Duodenal mucosa (tissue), 2 donors: ENCODE results near the gene SCN5A.

Experiments
- H3K27ac ChIP-seq: one replicate; pipeline ENCODE4 v1.7.0; 2013; ENCODE audit warnings: low read depth, low read length
- H3K27me3 ChIP-seq, 2 donors: one replicate each; pipeline ENCODE4 v1.7.0; 2013; ENCODE audit warnings: low read length in 2 of 2, control low read depth in 1 of 2; ENCODE audit not compliant: insufficient read depth in 2 of 2, control insufficient read depth in 1 of 2
- H3K36me3 ChIP-seq, 2 donors: one replicate each; pipeline ENCODE4 v1.7.0; 2013; ENCODE audit warnings: low read length in 2 of 2, control low read depth in 1 of 2; ENCODE audit not compliant: insufficient read depth in 2 of 2, control insufficient read depth in 1 of 2
- H3K4me1 ChIP-seq, 2 donors: one replicate each; pipeline ENCODE4 v1.7.0; 2013; ENCODE audit warnings: low read length in 2 of 2, control low read depth in 1 of 2; ENCODE audit not compliant: insufficient read depth in 2 of 2, control insufficient read depth in 1 of 2
- H3K4me3 ChIP-seq, 2 donors: one replicate each; pipeline ENCODE4 v1.7.0; 2013; ENCODE audit warnings: low read length in 2 of 2, low read depth in 1 of 2
- H3K9ac ChIP-seq, 2 donors: one replicate each; pipeline ENCODE4 v1.7.0; 2013; ENCODE audit warnings: low read length in 2 of 2, low read depth in 1 of 2
- H3K9me3 ChIP-seq, 2 donors: one replicate each; pipeline ENCODE4 v1.7.0; 2013; ENCODE audit warnings: low read length in 2 of 2, control low read depth in 1 of 2; ENCODE audit not compliant: control insufficient read depth in 1 of 2

Gene SCN5A

GRCh38 chr3:38511546-38511945 is 137.9 kb downstream of the SCN5A start:
- Histone ChIP-seq H3K4me3 (no peak overlapping the region), H3K9me3 (no peaks in the 10 kb centered on the region), H3K9ac (no peak overlapping the region), H3K4me1 (no peaks in the 10 kb centered on the region), H3K27me3 (no peaks in the 10 kb centered on the region), H3K27ac (no peak overlapping the region), H3K36me3 (peaks cover 3 to 16% of the 10 kb centered on the region in 2 donors)

DNA sequence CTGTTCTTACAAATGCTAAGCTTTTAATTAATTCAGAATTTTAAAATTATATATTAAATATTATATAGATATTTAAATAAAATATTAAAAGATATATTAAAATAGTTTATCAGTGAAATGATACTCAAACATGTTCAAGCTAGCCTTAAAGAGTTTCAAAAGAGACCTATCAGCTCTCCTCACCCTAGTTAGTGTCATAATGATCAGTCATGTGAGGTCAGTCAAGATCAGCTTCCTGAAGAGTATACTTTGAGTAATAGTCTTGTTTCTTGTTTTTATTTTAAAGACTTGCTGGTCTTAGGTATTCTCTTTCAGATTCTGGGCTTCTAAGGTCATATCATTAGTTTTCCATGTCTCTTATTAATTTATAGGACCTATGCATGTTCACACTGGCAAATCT is 138.9 kb downstream of the SCN5A start:
- Histone ChIP-seq H3K4me3 (no peak overlapping the region), H3K36me3 (peaks cover 3 to 16% of the 10 kb centered on the region in 2 donors), H3K9ac (no peak overlapping the region), H3K4me1 (no peaks in the 10 kb centered on the region), H3K27me3 (no peaks in the 10 kb centered on the region), H3K9me3 (no peaks in the 10 kb centered on the region), H3K27ac (no peak overlapping the region)

- Histone ChIP-seq H3K36me3 (peaks cover 3 to 11% of the 10 kb centered on the region in 2 donors), H3K4me1 (no peaks in the 10 kb centered on the region), H3K27ac (no peak overlapping the region), H3K4me3 (no peak overlapping the region), H3K27me3 (no peaks in the 10 kb centered on the region), H3K9me3 (no peaks in the 10 kb centered on the region), H3K9ac (no peak overlapping the region)
Observed at GRCh38 chr3:38509732-38510131, 139.8 kb downstream of the SCN5A start.

DNA sequence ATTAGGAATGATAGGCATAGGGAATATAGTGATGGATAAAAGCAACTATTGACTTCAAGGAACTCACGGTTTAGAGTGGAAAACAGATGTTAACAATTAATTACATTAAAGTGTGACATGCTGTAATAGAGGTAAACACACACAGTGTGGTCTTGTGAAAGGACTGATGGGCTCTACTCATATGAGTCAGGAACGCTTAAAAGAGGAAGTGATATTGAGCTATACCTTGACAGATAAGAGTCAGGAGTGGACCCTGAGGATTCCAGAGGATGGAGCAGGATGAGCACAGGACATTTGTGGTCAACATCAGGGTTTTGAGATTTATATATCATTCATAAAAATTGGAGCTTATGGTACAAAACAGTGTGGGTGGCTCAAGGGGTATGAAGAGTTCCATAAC is 142.4 kb downstream of the SCN5A start:
- peaks cover 0 to 4% of the 10 kb centered on the region in 2 donors for H3K36me3 ChIP-seq

DNA sequence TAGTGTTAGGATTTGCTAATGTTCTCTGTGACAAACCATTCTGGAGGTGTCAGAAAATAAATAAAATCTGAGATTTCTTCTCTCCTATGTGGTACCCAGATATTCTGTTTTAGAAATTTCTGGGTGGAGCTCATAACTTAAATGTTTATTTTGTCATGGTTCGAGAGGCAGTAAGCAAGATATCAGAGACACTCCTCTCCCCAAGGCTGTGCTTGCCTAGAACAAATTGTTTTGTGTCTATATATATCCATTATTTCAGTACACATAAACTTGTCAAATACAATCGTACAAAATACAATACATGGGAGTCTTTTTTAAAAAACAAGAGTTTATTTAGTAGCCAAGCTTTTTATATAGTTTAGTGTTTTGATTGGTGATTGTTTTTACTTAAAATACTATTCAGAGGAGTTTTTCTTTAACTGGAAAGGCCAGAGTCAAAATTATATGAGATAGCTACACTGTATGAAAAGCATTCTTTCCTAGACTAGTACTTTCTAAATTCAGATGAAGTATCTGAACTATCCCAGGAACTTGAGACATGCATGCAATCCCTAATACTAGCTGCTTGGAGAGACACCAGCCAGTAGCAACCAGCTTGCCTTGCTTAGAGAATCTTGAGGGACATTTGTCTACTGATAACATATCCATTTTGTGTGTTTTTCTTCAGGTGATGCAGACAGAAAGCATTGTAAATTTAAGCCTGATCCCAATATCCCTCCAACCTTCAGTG is 148.6 kb downstream of the SCN5A start:
- Histone ChIP-seq H3K4me1 (peaks cover 4 to 7% of the 10 kb centered on the region in 2 donors), H3K9me3 (no peaks in the 10 kb centered on the region), H3K27me3 (no peaks in the 10 kb centered on the region), H3K36me3 (peaks cover 5 to 6% of the 10 kb centered on the region in 2 donors), H3K27ac (no peak overlapping the region), H3K4me3 (no peak overlapping the region), H3K9ac (no peak overlapping the region)

More for the DNA sequence above, 142.4 kb downstream of the SCN5A start:
- Histone ChIP-seq H3K27ac (no peak overlapping the region), H3K4me3 (no peak overlapping the region), H3K9ac (no peak overlapping the region), H3K9me3 (no peaks in the 10 kb centered on the region), H3K27me3 (no peaks in the 10 kb centered on the region), H3K4me1 (no peaks in the 10 kb centered on the region)
